HepG2 (cell line): ENCODE measurements around the gene PMEPA1.

ENCODE experiments used
- CTCF ChIP-seq: sonication (generic); formaldehyde crosslinking; IDR thresholded peaks from 2 replicates; pipeline ENCODE4 v1.5.0; 2020; ENCODE audit warnings: mild to moderate bottlenecking, missing genetic modification reagents, moderate library complexity
- MTA3 ChIP-seq: sonication (generic); formaldehyde crosslinking; IDR thresholded peaks from 2 replicates; pipeline ENCODE4 v1.4.0; 2020; ENCODE audit warnings: missing genetic modification reagents
- ZNF792 ChIP-seq: IDR thresholded peaks from 2 replicates; pipeline ENCODE4 v1.6.1; 2016

- no peak for TF ChIP-seq ZNF792
- no peak for TF ChIP-seq MTA3
- TF ChIP-seq CTCF (CRISPR knock-in tag), result no peak
Measured at GRCh38 chr20:57715268-57715904, 5.6 kb upstream of the PMEPA1 start.
